ENCODE data around the gene EEFSEC. TPM values are rescaled to one million over a fixed set of nuclear protein-coding genes. Genes with fewer than 3 reads are reported as not detected.

The EEFSEC gene
- total RNA-seq, 1 donor from 2014 or later = 0.92 TPM

- Mint-ChIP-seq H3K4me1 (peaks cover 42% of the 10 kb centered on the region), H3K9me3 (peaks cover 12% of the 10 kb centered on the region), H3K36me3 (peaks cover 2% of the 10 kb centered on the region), H3K4me3 (peak overlapping the region; percentile 38), H3K27me3 (ENCODE audit: insufficient read depth, low read depth) (peaks cover 7% of the 10 kb centered on the region), H3K27ac (no peak overlapping the region)
- Histone ChIP-seq H3K9ac (no peak overlapping the region), H3K4me2 (peak overlapping the region; percentile 15), H3K27ac (no peak overlapping the region), H3K79me2 (ENCODE audit: low read depth) (no peaks in the 10 kb centered on the region), H3K36me3 (peaks cover 3% of the 10 kb centered on the region), H3F3A (ENCODE audit: low read depth) (no peaks in the 10 kb centered on the region), H3K9me3 (ENCODE audit: low read depth) (peaks cover 9% of the 10 kb centered on the region), H3K4me3 (no peak overlapping the region), H4K20me1 (ENCODE audit: low read depth) (no peaks in the 10 kb centered on the region), H3K27me3 (no peaks in the 10 kb centered on the region), H3K4me1 (peaks cover 17% of the 10 kb centered on the region), H2AFZ (replicated peaks) (peak overlapping the region; percentile 36)
- TF ChIP-seq EZH2 (IDR thresholded peaks at IDR 0.05) = no peak
- peak; percentile 83 for TF ChIP-seq CTCF (IDR thresholded peaks at IDR 0.05)
- peak; percentile 69 for DNase-seq (ENCODE audit: low spot score)
These were observed 73.6 kb downstream of the EEFSEC start for GRCh38 chr3:128226795-128227395.

GRCh38 chr3:128227507-128227906 lies 74.2 kb downstream of the EEFSEC start:
- H3K27me3 ChIP-seq = no peaks in the 10 kb centered on the region
- H3K27ac Mint-ChIP-seq = no peak overlapping the region
- peaks cover 7% of the 10 kb centered on the region for H3K27me3 Mint-ChIP-seq (ENCODE audit: insufficient read depth, low read depth)
- no peak overlapping the region for H3K4me2 ChIP-seq
- peak overlapping the region; percentile 38 for H3K4me3 Mint-ChIP-seq
- H3K4me3 ChIP-seq = no peak overlapping the region
- no peak overlapping the region for H3K27ac ChIP-seq
- peaks cover 1% of the 10 kb centered on the region for H3K36me3 ChIP-seq
- H3F3A ChIP-seq (ENCODE audit: low read depth) = no peaks in the 10 kb centered on the region
- peaks cover under 1% of the 10 kb centered on the region for H3K36me3 Mint-ChIP-seq
- peaks cover 5% of the 10 kb centered on the region for H3K9me3 ChIP-seq (ENCODE audit: low read depth)
- H4K20me1 ChIP-seq (ENCODE audit: low read depth) = no peaks in the 10 kb centered on the region
- no peaks in the 10 kb centered on the region for H3K79me2 ChIP-seq (ENCODE audit: low read depth)
- TF ChIP-seq EZH2 (IDR thresholded peaks at IDR 0.05) = no peak
- H3K9ac ChIP-seq = no peak overlapping the region
- H2AFZ ChIP-seq (replicated peaks) = no peak overlapping the region
- peaks cover 47% of the 10 kb centered on the region for H3K4me1 Mint-ChIP-seq
- peaks cover 12% of the 10 kb centered on the region for H3K9me3 Mint-ChIP-seq
- DNase-seq (ENCODE audit: low spot score) = no peak
- H3K4me1 ChIP-seq = peaks cover 23% of the 10 kb centered on the region

- no peak overlapping the region for H3K9ac ChIP-seq
- H3K36me3 Mint-ChIP-seq = no peaks in the 10 kb centered on the region
- H3K27ac ChIP-seq = no peak overlapping the region
- H3K9me3 ChIP-seq (ENCODE audit: low read depth) = no peaks in the 10 kb centered on the region
- peaks cover 55% of the 10 kb centered on the region for H3K4me1 Mint-ChIP-seq
- no peak for DNase-seq (ENCODE audit: low spot score)
- H3K36me3 ChIP-seq = no peaks in the 10 kb centered on the region
- H4K20me1 ChIP-seq (ENCODE audit: low read depth) = no peaks in the 10 kb centered on the region
- no peaks in the 10 kb centered on the region for H3F3A ChIP-seq (ENCODE audit: low read depth)
- H2AFZ ChIP-seq (replicated peaks) = no peak overlapping the region
- H3K27ac Mint-ChIP-seq = no peak overlapping the region
- H3K9me3 Mint-ChIP-seq = peaks cover 5% of the 10 kb centered on the region
- H3K4me1 ChIP-seq = peaks cover 24% of the 10 kb centered on the region
- no peak overlapping the region for H3K4me2 ChIP-seq
- no peaks in the 10 kb centered on the region for H3K79me2 ChIP-seq (ENCODE audit: low read depth)
- H3K4me3 Mint-ChIP-seq = no peak overlapping the region
- H3K4me3 ChIP-seq = no peak overlapping the region
- H3K27me3 Mint-ChIP-seq (ENCODE audit: insufficient read depth, low read depth) = peaks cover 7% of the 10 kb centered on the region
- TF ChIP-seq EZH2 (IDR thresholded peaks at IDR 0.05) (no peak), EZH2phosphoT487 (IDR thresholded peaks at IDR 0.05) (no peak), CTCF (IDR thresholded peaks at IDR 0.05) (no peak)
- no peaks in the 10 kb centered on the region for H3K27me3 ChIP-seq
These were observed 75.2 kb downstream of the EEFSEC start for GRCh38 chr3:128228366-128228910.
